ENCODE data around the gene FDXR.

The FDXR gene

GRCh38 chr17:74856112-74856511 lies 16.7 kb downstream of the FDXR start:
- DNase-seq: no peak

GRCh38 chr17:74855323-74855722 lies 17.5 kb downstream of the FDXR start:
- DNase-seq: no peak

- DNase-seq: no peak
Measured at GRCh38 chr17:74854792-74855191, 18.0 kb downstream of the FDXR start.

GRCh38 chr17:74853669-74854068 lies 19.1 kb downstream of the FDXR start:
- no peak for DNase-seq

GRCh38 chr17:74853048-74853397 lies 19.8 kb downstream of the FDXR start:
- no peak for DNase-seq

GRCh38 chr17:74852237-74853047 lies 20.4 kb downstream of the FDXR start:
- no peak for DNase-seq

GRCh38 chr17:74851612-74852236 lies 21.1 kb downstream of the FDXR start:
- no peak for DNase-seq

- no peak for DNase-seq
Measured at GRCh38 chr17:74850914-74851313, 21.9 kb downstream of the FDXR start.

GRCh38 chr17:74850310-74850709 lies 22.5 kb downstream of the FDXR start:
- DNase-seq: no peak

GRCh38 chr17:74848656-74849399 lies 24.0 kb downstream of the FDXR start:
- DNase-seq: no peak

GRCh38 chr17:74846621-74847020 lies 26.2 kb downstream of the FDXR start:
- DNase-seq: no peak

- DNase-seq: no peak
Measured at GRCh38 chr17:74843352-74843627, 29.5 kb downstream of the FDXR start.

- DNase-seq: peak; percentile 77
Measured at GRCh38 chr17:74842599-74843351, 30.0 kb downstream of the FDXR start.

GRCh38 chr17:74842146-74842598 lies 30.6 kb downstream of the FDXR start:
- no peak for DNase-seq

GRCh38 chr17:74840989-74841666 lies 31.7 kb downstream of the FDXR start:
- peak; percentile 76 for DNase-seq

- DNase-seq: no peak
Measured at GRCh38 chr17:74839990-74840852, 32.6 kb downstream of the FDXR start.

GRCh38 chr17:74838274-74838673 lies 34.5 kb downstream of the FDXR start:
- no peak for DNase-seq

- DNase-seq: no peak
Measured at GRCh38 chr17:74836691-74837467, 35.9 kb downstream of the FDXR start.

GRCh38 chr17:74836191-74836590 lies 36.6 kb downstream of the FDXR start:
- no peak for DNase-seq

- DNase-seq: peak; percentile 45
Measured at GRCh38 chr17:74833501-74834377, 39.1 kb downstream of the FDXR start.

Measured in inflammatory macrophage treated with lipopolysaccharide for 4 hours (primary cell).